ENCODE measurements around the gene FOXC1.

- TF ChIP-seq CTCF (IDR thresholded peaks at IDR 0.05), result no peak
- no peak for TF ChIP-seq EZH2phosphoT487 (IDR thresholded peaks at IDR 0.05)
- TF ChIP-seq EZH2 (IDR thresholded peaks at IDR 0.05), result no peak
These were observed 31.6 kb upstream of the FOXC1 start for GRCh38 chr6:1577896-1578745.

Data from neural progenitor cell (in vitro differentiated cells).